Retinal pigment epithelial cell (primary cell): ENCODE measurements around the gene NNAT.
"Not testable (repeated sequence)": the region's sequence is repeated elsewhere in the genome, so short reads cannot be mapped to it uniquely, and the experiment has no call there.

Source experiments
- DNase-seq: peaks from one replicate; pipeline ENCODE4 v3.0.0-alpha.2; 2010; ENCODE audit warnings: low read depth
- H3K4me3 ChIP-seq: 2 replicates; pipeline ENCODE4 v1.5.1; 2011; ENCODE audit warnings: mild to moderate bottlenecking, low read length, control low read depth, moderate library complexity
- CTCF ChIP-seq: conservative IDR thresholded peaks from 2 replicates; pipeline ENCODE4 v1.5.1; 2011; ENCODE audit warnings: low read depth, low read length, control low read depth, inconsistent platforms

The NNAT gene

GRCh38 chr20:37537505-37537904 lies 16.5 kb downstream of the NNAT start:
- DNase-seq, result no peak
- H3K4me3 ChIP-seq, result no peak overlapping the region
- TF ChIP-seq CTCF, result no peak

GRCh38 chr20:37538003-37538402 lies 17.0 kb downstream of the NNAT start:
- no peak for TF ChIP-seq CTCF
- no peak overlapping the region for H3K4me3 ChIP-seq
- peak; percentile 49 for DNase-seq

- H3K4me3 ChIP-seq, result no peak overlapping the region
- no peak for DNase-seq
- no peak for TF ChIP-seq CTCF
Observed at GRCh38 chr20:37539424-37539823, 18.4 kb downstream of the NNAT start.

GRCh38 chr20:37540001-37540400 lies 19.0 kb downstream of the NNAT start:
- no peak for TF ChIP-seq CTCF
- DNase-seq, result no peak
- H3K4me3 ChIP-seq, result no peak overlapping the region

GRCh38 chr20:37540838-37541237 lies 19.8 kb downstream of the NNAT start:
- not testable (repeated sequence) for DNase-seq, H3K4me3 ChIP-seq

- no peak for TF ChIP-seq CTCF
- no peak for DNase-seq
- no peak overlapping the region for H3K4me3 ChIP-seq
Observed at GRCh38 chr20:37541326-37541725, 20.3 kb downstream of the NNAT start.

GRCh38 chr20:37542281-37542680 lies 21.2 kb downstream of the NNAT start:
- no peak for TF ChIP-seq CTCF
- no peak for DNase-seq
- no peak overlapping the region for H3K4me3 ChIP-seq

- H3K4me3 ChIP-seq, result no peak overlapping the region
- TF ChIP-seq CTCF, result peak; percentile 71
- DNase-seq, result no peak
Observed at GRCh38 chr20:37543828-37544227, 22.8 kb downstream of the NNAT start.
